Measurements from ENCODE around the gene KCNH2.

Gene KCNH2

DNA sequence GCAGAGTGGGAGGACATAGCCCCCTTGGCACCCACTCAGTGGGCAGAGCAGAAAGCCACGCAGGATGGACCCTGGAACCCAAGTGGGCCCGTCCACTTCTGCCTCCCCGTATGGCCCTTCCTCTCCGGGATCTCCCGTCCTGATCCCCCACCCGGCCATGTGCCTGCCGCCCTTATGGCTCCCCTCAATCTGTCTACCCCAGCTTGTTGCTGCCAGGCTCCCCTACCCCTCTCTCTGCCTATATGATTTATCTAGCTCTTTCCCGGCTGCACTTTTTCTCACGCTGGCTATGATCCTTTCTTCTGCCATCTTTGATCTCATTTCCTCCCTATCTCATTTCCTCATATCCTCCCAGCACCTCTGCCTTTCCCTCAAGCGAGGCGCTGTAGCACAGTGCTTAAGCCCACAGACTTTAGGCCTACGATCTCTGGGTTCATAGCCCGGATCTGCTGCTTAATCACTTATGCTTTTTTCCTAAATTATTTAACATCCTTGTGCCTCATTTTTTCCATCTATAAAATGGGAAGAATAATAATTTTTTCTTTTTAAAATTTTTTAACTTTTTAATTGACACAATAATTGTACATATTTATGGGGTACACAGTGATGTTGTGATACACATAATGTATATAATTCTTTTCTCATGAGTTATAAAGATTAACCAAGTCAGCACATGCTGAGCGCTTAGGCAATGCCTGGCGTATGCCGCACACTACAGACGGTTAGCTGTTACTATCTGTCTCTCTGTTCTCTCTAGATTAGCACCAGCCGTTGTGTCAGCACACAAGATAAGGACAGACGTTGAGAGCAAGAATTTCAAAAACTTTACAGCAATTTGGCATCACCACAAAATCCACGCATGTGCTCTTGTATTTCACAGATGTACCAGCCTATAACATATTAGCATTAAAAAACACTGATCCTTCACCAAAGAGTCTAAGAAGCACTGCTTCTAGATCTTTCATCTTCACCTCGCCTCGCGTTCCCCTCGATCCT lies 18.1 kb downstream of the KCNH2 start:
- DNase-seq (ENCODE audit: low spot score): no peak

DNA sequence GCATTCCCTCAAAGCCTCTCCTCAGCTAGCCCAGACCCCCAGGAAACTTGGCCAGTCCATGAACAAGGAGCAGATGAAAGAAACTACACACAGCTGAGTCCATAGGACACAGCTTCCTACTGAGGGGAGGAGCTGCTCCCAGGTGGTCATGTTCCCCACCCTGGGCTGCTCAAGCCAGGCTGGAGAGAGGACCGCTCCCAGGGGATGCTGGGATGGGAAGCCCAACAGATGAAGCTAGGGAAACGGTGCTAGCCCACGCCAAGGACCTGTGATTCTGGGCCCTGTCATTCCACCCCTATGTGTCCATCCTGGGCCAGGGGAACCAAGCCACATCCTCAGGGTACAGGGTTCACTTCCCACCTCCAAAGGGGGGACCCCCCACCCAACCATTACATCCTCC lies 19.0 kb downstream of the KCNH2 start:
- DNase-seq (ENCODE audit: low spot score): no peak

DNA sequence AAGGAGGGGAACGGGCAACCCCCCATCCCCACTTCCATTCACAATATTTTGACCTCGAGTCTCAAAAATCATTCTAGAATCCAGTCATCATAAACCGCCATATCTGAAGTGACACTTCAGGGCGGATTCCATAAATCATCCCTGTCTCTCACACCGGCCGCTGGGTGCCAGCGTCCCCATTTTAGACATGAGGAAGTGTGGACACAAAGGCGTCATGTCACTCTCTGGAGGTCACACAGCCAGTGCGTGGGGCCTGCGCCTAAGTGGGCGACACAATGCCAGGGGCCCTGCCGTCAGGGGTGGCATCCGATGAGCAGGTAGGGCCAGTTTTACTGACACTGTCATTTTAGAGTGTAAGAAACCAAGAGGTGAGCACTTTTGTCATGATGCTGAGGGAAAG lies 19.5 kb downstream of the KCNH2 start:
- no peak for DNase-seq (ENCODE audit: low spot score)

- DNase-seq (ENCODE audit: low spot score): no peak
Measured at GRCh38 chr7:150958062-150958552, 20.0 kb downstream of the KCNH2 start.

DNA sequence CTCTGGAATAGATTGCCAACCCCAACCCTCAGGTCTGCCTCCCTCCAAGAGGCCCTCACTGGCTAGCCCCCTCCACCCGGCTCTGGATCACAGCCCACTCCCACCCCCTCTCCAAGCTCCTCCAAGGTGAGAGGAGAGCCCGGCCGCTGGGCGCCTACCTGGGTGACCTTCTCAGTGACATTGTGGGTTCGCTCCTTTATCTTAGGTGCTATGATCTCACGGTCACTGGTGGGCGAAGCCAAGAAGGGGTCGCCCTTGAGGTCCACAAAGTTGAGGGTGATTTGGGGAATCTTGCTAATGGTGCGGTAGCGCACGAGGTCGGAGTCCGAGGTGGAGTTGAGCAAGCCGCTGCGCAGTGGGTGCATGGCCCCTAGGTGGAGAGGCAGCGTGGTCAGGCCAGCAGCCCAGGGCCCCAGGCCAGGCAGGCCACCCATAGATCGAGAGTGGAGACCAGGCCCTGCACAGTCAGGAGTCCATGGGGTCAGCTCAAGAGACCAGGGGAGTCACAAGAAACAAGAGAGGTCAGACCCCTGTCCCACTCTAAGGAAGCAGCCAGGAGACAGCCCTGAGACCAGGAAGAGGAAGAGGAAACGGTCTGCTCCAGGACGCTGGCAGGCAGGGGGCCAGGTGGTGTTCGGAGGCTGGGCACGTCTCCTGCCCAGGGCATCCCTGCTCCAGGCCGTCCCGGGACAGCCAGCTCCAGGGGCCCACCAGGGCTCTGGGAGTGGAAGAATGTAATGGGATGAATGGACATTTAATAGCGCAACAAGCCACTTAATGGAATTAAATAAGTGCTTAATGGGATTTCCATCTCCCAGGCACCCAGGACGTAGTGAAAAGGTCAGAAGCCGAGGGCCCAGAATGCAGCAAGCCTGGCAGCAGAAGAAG lies 20.7 kb downstream of the KCNH2 start:
- DNase-seq (ENCODE audit: low spot score): no peak

DNA sequence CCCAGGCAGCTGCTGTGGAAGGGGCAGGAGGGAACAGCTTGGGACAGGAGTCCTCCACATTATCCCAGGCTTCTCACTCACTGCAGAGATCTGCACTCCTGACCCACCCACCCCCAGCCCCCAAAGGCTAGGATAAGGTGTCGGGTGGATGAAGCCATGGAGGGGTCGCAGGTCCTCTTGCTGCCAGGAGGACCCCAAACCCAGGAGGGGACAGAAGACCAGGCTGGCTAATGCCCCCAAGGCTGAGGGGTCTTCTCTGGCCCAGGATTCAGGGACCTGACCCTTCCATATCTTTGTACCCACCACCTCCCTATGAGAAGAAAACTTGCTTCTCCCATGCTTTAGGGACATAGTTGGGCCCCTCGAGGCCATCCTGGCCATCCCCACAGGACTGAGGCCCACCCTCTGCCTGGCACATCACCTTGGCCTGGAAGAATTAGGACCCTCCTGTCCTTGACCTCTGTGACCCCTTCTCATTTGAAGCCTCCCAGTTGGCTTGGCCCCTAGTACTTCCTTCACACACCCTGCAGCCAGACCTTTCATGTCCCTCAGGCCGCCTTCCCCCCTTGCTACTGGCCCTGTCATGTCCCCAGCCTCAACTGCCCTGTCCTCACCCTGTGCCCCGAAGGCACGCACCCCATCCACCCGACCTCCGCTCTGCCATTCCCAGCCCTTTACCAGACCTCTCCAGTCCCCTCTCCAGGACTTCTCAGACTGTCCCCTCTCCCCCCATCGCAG lies 21.6 kb downstream of the KCNH2 start:
- DNase-seq (ENCODE audit: low spot score): no peak

DNA sequence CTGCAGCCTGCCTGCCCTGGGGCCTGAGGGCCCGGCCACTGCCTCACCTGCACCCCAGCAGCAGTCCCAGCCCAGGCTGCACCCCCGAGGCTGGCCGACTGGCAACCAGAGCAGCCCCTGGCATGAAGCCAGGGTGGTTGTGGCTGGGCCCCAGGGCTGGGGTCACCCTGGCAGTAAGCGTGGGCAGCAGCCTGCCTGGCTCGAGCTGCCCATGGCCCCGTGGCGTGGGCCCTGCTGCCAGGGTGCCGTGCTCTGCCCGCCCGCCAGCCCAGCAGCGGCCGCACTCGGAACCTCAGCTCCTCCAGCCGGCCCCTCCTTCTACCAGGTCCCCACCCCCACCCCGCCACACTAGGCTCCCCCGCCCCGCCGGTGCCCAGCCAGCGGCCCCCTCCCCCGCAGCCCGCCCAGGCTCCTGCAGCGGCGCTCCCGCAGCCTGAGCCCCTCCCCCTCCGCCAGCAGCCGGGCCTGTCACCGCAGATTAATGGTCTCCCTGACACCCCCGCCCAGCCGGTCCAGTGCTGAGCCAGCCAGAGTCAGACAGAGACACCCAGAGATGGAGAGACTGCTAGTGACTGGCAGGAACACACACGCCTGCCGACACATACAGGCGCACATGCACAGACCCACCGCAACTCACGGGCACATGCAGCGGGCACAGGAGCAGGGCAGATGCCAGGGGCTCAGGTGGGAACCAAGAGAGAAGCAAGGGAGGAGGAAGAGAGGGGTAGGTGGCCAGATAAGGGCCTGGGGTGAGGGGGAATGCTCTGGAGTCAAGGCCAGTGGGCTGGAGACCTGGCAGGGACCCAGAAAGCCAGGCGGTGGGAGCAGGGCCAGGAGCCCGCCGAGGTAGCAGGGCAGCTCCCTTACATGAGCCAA lies 22.4 kb downstream of the KCNH2 start:
- DNase-seq (ENCODE audit: low spot score): no peak

DNA sequence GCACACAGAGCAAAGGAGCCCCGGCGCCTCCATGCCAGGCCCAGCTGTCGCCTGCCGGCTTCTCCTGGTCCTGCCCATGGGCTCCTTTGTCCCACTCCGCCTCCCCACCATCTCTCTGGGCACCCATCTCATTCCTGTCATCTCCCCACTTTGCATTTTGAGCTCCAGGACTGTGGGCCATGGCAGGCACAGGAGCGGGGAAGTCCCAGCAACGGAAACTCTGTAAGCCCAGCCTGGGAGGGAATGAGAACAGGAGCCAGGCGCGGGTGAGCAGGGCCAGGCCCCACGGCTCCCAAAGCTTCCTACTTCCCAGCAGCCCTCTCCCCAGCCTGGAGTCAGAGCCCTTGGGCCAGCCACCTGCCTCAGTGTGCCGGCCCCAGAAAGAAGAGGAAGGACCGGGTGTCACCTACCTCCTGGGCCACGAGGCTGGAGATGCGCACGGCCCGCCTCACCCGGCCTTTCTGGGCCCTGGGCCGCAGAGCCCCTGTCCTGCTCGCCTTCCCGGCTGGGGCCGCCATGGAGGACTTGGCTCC lies 23.1 kb downstream of the KCNH2 start:
- DNase-seq (ENCODE audit: low spot score): no peak

DNA sequence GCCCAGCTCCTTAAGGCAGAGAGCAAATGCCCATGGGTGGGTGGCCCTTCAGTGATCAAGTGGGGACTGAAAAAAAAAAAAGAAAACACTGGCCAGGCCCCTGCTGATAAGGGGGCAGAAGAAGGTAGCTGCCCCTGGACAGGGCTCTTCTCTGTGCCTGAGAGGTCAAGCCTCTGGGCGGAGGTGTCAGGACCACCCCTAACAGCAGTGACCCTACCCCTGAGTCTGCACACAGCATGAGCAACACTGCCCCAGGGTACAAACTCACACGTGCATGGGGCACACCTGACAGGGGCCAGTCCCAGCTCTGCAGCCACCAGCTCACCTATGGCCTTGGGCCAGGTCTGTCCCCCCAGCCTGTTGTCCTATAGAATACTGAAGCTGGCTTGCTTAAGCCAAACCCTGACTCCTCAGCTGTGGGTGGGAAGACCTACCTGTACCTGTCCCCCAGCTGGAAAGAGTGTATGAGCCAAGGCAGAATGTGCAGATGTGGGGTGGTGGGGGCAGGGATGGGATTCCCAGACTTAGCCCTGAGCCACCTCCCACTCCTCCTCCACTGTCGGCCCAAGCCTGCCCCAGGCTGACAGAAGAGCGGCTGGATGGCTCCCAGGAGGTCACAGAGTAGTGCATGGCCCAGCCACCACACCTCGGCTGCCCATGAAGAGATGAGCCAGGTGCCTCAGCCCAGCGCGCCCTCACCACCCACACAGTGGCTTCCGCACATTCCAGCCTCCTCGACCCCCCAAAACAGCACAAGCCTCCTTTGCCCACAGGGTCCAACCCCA lies 23.7 kb downstream of the KCNH2 start:
- DNase-seq (ENCODE audit: low spot score): no peak

- no peak for DNase-seq (ENCODE audit: low spot score)
Measured at GRCh38 chr7:150953061-150953997, 24.8 kb downstream of the KCNH2 start.

DNA sequence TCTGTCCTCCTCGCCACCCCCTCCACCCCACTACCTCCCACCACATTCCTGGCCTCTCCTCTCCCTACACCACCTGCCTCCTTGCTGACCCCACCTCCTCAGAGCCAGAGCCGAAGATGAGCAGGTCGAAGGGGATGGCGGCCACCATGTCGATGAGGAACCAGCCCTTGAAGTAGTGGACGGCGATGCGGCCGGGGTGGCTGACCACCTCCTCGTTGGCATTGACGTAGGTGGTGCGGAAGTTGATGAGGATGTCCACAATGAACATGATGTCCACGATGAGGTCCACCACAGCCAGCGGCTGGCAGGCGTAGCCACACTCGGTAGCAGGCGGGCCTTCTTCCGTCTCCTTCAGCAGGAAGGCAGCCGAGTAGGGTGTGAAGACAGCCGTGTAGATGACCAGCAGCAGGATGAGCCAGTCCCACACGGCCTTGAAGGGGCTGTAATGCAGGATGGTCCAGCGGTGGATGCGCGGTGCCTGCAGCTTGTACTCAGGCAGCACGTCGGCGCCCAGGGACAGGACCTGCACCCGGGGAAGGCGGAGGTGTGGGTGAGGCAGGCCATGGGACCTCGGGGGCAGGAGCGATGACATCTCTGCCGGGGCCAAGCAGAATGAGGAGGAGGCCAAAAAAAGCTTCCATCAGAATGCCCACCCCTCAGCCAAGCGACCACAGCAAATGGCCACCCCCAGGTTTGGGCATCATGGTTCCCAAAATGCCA lies 25.6 kb downstream of the KCNH2 start:
- DNase-seq (ENCODE audit: low spot score): no peak

- DNase-seq (ENCODE audit: low spot score): no peak
Measured at GRCh38 chr7:150951521-150951920, 26.6 kb downstream of the KCNH2 start.

GRCh38 chr7:150951181-150951520 lies 27.0 kb downstream of the KCNH2 start:
- DNase-seq (ENCODE audit: low spot score): no peak

DNA sequence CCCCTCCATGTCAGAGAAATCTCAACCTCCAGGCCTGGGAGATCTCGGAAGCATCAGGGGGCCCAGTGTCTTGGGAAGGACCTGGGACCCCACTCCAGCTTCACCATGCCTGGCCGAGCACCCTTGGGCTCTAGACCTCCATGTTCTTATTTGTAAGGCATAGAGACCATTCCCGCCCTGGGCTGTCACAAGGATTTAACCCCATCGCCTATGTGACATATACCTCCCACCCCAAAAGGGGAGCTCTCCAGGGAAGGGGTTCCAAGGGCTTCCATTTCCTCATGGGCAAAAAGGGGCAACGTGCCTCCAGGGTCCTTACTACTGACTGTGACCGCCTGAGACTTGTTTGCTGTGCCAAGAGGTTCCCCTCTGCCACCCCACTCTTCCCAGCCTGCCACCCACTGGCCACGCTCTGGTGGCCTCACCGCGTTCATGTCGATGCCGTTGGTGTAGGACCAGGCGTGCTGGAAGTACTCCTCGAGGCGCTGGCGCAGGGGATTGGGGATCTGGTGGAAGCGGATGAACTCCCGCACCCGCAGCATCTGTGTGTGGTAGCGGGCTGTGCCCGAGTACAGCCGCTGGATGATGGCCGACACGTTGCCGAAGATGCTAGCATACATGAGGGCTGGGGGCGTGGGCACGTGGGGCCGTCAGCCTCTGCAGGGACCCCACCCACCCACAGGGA lies 27.5 kb downstream of the KCNH2 start:
- no peak for DNase-seq (ENCODE audit: low spot score)

DNA sequence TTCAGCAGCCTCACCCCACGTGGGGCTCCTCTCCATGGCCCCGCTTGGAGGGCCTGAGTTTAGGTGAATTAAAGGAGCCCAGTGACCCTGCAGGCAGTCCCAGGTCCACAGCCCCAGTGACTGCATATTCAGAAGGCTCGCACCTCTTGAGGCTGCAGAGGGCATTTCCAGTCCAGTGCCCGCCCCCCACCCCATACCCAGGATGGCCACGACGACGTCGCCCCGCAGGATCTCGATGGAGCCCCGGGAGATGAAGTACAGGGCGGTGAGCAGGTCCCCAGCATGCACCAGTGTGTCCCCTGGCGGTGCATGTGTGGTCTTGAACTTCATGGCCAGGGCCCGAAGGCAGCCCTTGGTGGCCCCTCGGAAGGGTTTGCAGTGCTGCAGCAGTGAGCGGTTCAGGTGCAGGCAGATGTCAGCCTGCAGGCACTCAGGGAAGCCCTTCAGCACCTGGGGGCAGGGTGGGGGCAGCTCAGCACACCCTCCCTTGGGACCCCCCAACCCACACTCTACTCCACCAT lies 28.1 kb downstream of the KCNH2 start:
- DNase-seq (ENCODE audit: low spot score): no peak

- DNase-seq (ENCODE audit: low spot score): no peak
Measured at GRCh38 chr7:150949564-150949963, 28.6 kb downstream of the KCNH2 start.

- no peak for DNase-seq (ENCODE audit: low spot score)
Measured at GRCh38 chr7:150948791-150949251, 29.3 kb downstream of the KCNH2 start.
